ENCODE results near the gene ARRDC4.

DNA sequence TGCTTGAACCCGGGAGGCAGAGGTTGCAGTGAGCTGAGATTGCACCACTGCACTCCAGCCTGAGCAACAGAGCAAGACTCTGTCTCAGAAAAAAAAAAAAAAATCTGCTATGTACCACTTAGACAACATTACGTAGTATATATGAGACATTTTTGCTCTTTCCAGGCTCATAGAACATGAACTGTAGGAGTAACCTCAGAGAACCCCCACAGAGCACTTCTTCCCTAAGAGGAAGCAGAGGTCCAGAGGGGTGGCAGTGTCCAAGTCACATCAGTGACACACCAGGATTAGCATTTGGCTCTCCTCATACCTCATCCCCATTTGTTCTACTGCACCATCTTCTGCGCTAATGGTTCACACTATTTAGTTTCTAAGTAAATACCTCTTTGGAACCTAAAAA lies 33.7 kb downstream of the ARRDC4 start:
- TF ChIP-seq POLR2A (IDR thresholded peaks at IDR 0.05; ENCODE audit: low read depth, low read length): no peak
- TF ChIP-seq POLR2AphosphoS5 (IDR thresholded peaks at IDR 0.05; ENCODE audit: insufficient read depth, low read depth, low read length): no peak
- no peak for TF ChIP-seq FOS (IDR thresholded peaks at IDR 0.05; ENCODE audit: borderline replicate concordance, insufficient read depth, low read length)
- TF ChIP-seq EZH2 (IDR thresholded peaks at IDR 0.05; ENCODE audit: borderline replicate concordance, low read depth, low read length, severe bottlenecking): no peak
- TF ChIP-seq, protein P1, sequence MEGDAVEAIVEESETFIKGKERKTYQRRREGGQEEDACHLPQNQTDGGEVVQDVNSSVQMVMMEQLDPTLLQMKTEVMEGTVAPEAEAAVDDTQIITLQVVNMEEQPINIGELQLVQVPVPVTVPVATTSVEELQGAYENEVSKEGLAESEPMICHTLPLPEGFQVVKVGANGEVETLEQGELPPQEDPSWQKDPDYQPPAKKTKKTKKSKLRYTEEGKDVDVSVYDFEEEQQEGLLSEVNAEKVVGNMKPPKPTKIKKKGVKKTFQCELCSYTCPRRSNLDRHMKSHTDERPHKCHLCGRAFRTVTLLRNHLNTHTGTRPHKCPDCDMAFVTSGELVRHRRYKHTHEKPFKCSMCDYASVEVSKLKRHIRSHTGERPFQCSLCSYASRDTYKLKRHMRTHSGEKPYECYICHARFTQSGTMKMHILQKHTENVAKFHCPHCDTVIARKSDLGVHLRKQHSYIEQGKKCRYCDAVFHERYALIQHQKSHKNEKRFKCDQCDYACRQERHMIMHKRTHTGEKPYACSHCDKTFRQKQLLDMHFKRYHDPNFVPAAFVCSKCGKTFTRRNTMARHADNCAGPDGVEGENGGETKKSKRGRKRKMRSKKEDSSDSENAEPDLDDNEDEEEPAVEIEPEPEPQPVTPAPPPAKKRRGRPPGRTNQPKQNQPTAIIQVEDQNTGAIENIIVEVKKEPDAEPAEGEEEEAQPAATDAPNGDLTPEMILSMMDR (IDR thresholded peaks at IDR 0.05; ENCODE audit: extremely low read depth in 1 of 2, insufficient read depth in 1 of 2, low read depth in 1 of 2, low read length in 2 of 2): no peak
- TF ChIP-seq, protein P2, sequence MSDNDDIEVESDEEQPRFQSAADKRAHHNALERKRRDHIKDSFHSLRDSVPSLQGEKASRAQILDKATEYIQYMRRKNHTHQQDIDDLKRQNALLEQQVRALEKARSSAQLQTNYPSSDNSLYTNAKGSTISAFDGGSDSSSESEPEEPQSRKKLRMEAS (IDR thresholded peaks at IDR 0.05; ENCODE audit: insufficient read depth, insufficient read length): no peak
- no peak for TF ChIP-seq JUN (IDR thresholded peaks at IDR 0.05; ENCODE audit: borderline replicate concordance, insufficient read depth, insufficient read length, low read depth)
- no peak for TF ChIP-seq MYC (IDR thresholded peaks at IDR 0.05; ENCODE audit: low read depth, low read length)
- TF ChIP-seq GATA2 (IDR thresholded peaks at IDR 0.05; ENCODE audit: insufficient read depth, insufficient read length, low read depth, low read length): no peak
